ENCODE measurements around the gene SARDH.
"Not testable (repeated sequence)": the region's sequence is repeated elsewhere in the genome, so short reads cannot be mapped to it uniquely, and the experiment has no call there.

The SARDH gene

GRCh38 chr9:133759946-133760345 lies 21.8 kb upstream of the SARDH start:
- DNase-seq (ENCODE audit: low spot score) (no peak), FAIRE-seq (no peak)

GRCh38 chr9:133759146-133759900 lies 21.2 kb upstream of the SARDH start:
- FAIRE-seq (no peak), DNase-seq (ENCODE audit: low spot score) (no peak)

- no peak for FAIRE-seq
Observed at GRCh38 chr9:133758228-133758627, 20.1 kb upstream of the SARDH start.

GRCh38 chr9:133754688-133755227 lies 16.6 kb upstream of the SARDH start:
- FAIRE-seq (no peak), DNase-seq (ENCODE audit: low spot score) (no peak)

More at GRCh38 chr9:133758228-133758627, 20.1 kb upstream of the SARDH start:
- DNase-seq (ENCODE audit: low spot score) = no peak

- no peak for FAIRE-seq
- no peak for DNase-seq (ENCODE audit: low spot score)
Observed at GRCh38 chr9:133754187-133754586, 16.0 kb upstream of the SARDH start.

GRCh38 chr9:133752739-133753446 lies 14.7 kb upstream of the SARDH start:
- DNase-seq (ENCODE audit: low spot score) = no peak
- FAIRE-seq = no peak

- no peak for DNase-seq (ENCODE audit: low spot score)
- FAIRE-seq = no peak
Observed at GRCh38 chr9:133750982-133751649, 13.0 kb upstream of the SARDH start.

- no peak for FAIRE-seq
- DNase-seq (ENCODE audit: low spot score) = no peak
Observed at GRCh38 chr9:133747309-133747708, 9.2 kb upstream of the SARDH start.

GRCh38 chr9:133744528-133744927 lies 6.4 kb upstream of the SARDH start:
- not testable (repeated sequence) for DNase-seq (ENCODE audit: low spot score); FAIRE-seq

- DNase-seq (ENCODE audit: low spot score) (peak; percentile 69), FAIRE-seq (peak; percentile 16)
Observed at GRCh38 chr9:133742849-133743444, 4.8 kb upstream of the SARDH start.

DNA sequence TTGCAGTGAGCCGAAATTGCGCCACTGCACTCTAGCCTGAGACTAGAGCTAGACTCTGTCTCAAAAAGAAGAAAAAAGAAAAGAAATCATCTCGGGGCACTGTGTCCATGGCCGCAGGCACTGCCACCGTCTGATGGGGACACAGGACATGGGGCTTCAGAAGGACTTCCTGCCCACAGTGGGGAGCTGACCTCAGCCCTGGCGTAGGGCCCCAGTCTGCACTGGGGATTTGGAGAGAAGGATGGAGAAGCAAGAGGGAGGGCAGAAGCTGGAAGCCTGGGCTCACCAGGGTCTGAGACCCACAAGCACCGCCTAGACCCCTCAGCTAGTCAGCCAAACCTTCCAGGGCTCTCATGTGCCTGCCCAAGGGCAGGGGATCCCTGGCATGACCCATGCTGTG lies 4.1 kb upstream of the SARDH start:
- DNase-seq (ENCODE audit: low spot score) = no peak
- FAIRE-seq = no peak

GRCh38 chr9:133741716-133742115 lies 3.6 kb upstream of the SARDH start:
- FAIRE-seq (no peak), DNase-seq (ENCODE audit: low spot score) (no peak)

DNA sequence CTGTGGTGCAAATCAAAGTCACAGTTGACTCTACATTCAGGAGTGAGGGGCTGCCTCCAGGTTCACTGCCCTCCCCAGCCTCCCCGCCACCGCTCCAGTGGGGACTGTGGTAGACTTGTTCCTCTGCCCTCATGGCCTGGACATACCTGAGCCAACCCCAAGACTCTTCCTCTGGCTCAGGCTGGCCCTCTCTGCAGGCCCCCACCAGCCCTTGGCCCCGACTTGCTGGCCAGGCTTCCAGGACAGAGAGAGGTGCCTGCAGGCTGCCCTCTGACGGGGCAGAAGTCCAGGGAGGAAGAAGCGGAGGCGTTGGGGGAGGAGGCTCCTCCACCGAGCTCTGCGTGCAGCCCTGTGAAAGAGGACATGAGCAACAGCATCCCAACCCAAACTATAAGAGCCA lies 2.8 kb upstream of the SARDH start:
- FAIRE-seq (no peak), DNase-seq (ENCODE audit: low spot score) (no peak)

- DNase-seq (ENCODE audit: low spot score) (no peak), FAIRE-seq (no peak)
Observed at GRCh38 chr9:133739408-133740280, 1.5 kb upstream of the SARDH start.

GRCh38 chr9:133738640-133739225 lies 581 bp upstream of the SARDH start:
- FAIRE-seq = no peak
- no peak for DNase-seq (ENCODE audit: low spot score)

- DNase-seq (ENCODE audit: low spot score) (no peak), FAIRE-seq (no peak)
Observed at GRCh38 chr9:133737071-133737773, 930 bp downstream of the SARDH start.

DNA sequence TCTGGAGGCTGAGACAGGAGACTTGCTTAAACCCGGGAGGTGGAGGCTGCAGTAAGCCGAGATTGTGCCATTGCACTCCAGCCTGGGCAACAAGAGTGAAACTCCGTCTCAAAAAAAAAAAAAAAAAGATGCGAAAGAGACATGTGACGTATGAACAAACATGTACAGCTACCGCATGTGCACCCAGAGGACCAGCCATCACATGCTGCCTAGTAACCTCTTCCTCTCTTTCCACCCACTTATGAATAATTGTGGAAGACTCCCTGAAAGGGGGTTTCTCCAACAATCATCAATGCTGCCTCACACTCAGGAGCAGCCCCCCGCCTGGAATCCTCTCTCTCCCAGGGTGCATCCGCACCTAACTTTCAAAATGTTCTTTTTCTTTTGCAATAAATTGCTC lies 2.2 kb downstream of the SARDH start:
- DNase-seq (ENCODE audit: low spot score) (no peak), FAIRE-seq (no peak)

GRCh38 chr9:133735415-133735775 lies 2.8 kb downstream of the SARDH start:
- DNase-seq (ENCODE audit: low spot score) (no peak), FAIRE-seq (no peak)

DNA sequence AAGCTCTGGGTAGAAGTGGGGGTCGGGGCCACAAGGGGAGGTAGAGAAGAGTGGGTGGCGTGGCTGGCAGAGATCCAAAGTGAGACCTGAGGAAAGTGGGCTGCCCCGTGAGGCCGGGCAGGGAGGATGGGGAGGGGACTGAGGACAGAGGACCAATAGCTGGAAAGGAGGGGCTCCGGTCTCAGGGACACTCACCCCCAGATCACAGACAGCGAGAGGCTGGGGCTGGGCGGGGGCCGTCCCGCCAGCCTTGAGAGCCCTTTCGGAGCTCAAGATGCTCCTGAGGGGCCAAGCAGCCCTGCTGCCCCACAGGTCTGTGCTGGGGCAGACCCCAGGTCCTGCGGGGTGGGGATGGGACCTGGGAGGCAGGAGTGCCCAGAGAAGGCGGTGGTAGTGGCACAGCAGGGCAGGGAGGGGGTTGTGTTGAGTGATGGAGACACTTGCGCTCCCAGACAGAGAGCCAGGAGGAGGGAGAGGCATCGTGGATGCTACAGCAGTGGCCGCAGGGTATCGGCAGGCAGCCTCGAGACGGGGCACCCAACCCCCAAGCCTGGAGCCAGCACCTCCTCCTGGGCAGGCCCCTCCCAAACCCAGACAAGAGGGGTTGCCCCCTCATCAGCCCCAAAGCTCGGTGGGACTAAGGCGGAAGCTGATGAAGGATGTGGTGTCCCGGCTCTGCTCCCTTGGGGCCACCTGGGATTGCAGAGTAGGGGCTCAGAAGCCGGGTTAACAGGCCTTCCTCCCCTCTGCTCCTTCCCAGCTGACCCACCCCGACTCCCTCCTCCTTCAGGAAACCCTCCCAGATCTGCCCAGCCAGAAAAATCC lies 3.4 kb downstream of the SARDH start:
- FAIRE-seq = no peak
- no peak for DNase-seq (ENCODE audit: low spot score)

All from RCC 7860 (cell line).